GM19467 (cell line): ENCODE data around the gene PRKN.

ENCODE experiments used
- ATAC-seq: cut with Tn5 transposase; IDR thresholded peaks from one replicate; pipeline ENCODE4 v1.9.1; 2021; ENCODE audit warnings: mild to moderate bottlenecking, moderate library complexity; ENCODE audit not compliant: unreplicated experiment

Gene PRKN

DNA sequence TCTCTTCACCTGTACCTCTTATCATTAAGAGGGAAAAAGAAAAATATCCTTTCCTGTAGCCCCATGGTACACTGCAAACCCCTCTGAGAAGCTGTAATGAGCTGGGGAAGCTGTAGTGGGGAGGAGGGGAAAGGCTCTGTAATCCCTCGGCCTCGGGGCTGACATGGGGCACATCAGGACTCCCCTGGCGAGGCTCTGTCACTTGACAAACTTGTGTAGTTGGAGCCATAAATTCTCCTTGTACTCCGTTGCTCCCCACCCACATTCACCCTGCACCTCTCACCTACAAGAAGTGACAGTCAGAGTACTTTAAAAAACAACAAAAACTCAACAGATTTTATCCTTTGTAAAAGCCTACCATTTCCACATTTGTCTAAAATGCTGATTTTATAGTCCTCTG lies 978.0 kb downstream of the PRKN start:
- ATAC-seq: no peak

DNA sequence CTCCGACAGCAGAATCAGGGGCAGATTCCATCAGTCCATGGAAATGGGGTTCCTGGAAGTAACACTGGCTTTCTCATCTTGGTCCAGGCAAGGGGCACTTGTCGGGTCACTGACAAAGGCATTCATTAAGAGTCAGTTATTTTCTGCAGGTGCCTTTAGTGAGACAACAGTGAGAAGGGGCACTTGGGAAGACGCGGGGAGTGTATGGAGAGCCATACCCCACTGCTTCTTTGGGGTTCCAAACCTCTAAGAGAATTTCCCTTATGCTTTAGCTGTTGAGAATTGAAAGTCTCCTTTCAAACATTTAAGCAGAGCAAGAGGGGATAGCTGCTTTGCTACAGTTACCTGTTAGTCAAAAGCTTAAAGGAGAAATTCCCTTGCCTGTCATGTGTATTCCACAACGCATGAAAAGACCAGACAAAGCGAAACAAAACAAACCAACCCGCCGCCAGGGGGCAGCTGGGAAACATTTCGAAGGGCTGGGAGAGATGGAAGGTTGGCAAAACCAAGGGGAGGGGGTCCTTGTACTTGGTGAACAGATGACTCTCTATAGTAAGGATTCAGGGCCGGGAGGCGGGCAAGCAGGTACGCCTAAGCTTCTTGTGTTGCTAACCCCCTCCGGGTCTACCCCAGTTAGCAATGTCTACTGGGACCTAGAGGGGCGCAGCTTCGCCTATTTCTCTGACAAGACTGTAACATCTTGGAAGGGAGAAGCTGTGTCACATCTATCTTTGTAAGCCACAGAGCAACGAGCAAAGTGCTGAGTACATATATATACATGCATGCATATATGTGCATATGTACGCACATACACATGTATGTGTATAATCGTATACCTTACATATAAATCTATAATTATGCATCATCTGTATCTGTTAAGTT lies 978.8 kb downstream of the PRKN start:
- no peak for ATAC-seq

DNA sequence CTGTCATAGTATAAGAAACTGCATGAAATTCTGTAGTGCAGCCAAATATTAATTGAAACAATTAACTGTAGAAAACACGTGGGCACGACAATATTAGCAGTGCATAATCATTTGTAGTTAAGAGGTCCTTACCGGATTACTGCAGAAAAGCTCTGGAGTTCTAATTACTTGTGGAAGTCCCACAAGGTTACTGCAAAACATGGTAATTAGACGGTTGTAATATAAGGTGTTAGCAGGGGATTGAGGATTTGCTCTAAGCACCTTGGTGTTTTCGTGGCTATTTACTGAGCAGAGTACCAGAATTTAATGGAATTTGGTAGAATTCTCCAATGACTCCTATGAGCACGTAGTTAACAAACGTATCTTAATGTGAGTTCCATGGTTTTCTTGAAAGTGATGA lies 980.1 kb downstream of the PRKN start:
- no peak for ATAC-seq

DNA sequence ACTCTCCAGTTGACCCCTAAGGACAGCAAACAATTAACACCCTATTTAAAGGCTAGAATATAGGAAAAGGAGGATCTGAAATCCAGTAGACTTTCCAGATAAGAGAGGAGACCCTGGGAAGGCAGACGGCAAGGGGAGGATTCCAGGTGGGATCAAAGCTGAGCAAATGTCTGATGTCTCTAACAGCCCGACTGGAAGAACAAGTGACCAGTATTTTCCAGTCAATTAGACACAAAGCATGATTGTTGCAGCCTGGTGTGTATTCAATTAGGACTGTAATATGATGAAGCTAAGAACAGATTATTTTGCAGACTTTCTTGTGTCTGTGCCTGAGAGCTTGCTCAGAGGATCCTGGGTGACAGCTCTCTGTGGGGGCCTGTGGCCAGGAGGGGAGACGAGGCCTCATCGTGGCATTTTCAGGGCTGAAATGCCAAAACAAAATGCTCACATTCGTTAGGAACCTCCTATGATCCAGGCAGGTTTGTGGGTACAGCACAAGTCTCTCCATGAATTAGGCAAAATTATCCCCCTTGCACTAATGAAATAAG lies 981.9 kb downstream of the PRKN start:
- ATAC-seq: no peak

DNA sequence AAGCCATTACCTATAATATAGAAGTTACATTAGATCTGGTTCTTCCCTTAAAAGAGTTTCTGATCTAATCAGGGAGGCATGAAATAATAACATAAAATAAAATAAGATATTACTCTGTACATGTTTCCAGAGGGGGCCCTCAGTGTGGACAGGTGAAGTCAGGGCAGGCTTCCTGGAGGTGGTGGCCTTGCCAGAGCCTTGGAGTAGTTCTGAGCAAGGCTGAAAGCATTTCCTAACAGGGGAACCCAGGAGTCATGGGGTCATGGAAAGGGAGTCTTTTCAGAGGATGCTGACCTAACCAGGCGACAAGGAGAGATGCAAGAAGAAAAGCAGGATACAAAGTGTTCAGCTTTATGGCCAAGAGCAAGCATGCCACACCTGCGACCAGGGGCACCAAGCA lies 982.4 kb downstream of the PRKN start:
- no peak for ATAC-seq

DNA sequence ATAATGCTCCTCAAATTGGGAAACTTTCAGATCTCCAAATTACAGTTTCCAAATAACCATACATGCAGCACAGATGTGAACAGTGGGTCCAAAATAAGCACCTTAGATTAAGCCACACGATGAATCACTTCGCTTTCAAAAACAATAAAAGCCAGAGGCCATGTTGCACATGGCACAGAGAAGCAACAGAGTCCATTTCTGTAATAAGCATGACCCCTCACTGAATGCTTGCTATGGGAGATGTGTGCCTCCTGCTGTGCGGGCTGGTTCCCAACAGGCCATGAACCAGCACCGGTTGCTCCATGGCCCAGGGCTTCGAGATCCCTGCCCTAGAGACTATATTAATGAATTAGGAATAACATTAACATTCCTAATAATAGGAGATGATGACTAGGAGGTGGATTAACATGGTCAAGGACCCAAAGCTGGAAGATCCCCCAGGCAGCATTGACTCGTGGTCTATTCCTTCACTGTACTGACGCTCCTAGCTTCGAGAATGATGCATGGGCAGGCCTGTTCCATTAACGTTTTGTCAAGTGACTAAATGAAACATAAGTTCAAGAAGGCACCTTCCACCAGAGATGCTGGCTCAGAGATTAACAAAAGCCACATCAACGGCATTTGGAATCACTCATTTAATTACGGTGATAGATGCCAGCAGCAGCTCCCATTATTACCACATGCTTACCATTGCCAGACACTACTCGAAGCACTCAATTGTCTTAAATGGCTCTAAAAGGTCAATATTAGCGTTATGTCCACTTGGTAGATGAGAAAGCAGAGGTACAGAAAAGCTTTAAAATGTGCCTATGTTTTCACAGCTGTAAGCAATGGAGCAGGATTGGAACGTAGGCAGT lies 983.1 kb downstream of the PRKN start:
- ATAC-seq: no peak

DNA sequence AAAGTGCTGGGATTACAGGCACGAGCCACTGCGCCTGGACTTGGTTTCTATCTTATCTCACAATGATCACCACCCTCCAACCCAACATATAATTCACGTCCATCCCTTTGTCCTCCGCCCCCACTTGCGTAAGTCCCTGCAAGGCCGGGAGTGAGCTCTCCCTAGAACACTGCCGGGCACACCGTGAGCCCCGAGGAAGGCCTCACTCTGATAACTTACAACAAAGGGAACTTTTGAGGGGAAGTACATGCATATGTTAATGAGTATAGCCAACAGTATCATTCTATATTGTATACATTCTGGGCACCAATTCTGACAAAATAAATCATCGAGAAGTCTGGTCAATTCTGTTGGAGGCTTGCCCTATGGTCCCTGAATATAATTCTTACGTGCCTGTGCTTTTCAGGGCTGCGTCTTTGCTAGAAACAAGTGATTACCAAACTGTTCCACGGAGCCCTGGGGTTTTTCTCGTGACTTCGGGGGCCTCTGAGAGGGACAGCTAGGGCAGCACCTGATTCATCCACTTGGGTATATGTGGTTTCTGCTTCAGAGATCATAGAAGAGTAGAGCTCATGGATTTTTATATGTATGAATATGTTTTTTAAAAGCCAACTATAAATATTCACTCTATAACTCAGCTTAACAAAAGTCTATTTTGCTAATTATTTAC lies 983.9 kb downstream of the PRKN start:
- no peak for ATAC-seq

DNA sequence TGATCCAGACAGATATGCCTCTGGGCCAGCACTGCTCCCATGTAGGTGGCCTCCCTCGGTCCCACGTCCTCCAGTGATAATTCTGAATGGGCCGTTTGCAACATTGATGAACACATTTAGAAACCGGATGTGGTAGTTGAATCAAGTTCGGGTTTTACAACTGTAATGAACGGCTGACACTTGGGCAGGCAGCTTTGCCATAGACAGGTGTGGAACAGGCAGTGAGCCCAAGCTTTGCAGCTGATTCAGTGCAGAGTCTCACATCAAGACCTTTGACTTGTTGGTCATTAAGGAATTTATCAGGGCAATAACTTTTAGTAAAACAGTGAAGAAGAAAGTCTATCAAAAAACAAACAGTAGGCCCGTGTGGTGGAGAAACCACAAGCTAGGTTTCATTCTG lies 987.1 kb downstream of the PRKN start:
- no peak for ATAC-seq

DNA sequence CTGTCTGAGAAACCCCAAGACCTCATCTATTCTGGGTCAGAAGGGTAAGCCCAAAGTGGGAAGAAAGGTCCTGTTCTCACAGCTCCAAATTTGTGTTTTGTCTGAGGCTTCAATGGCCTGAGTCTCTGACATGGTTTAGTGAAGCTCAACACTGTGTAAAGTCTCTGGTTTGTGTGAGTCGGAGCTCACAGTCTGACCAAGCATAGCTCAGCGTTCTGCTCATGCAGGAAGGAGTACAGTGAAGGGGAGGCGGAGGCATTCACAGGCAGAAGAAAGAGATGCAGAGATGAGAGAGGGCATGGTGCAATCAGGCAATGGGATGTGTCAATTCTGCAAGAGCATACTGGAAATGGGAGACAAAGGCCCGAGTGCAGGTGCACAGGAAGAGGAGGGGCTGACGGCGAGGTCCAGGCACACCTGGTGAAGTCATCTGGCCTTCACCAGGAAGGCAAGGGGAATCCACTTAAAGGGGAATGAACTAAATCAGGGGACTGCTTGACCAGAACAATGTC lies 990.7 kb downstream of the PRKN start:
- no peak for ATAC-seq

DNA sequence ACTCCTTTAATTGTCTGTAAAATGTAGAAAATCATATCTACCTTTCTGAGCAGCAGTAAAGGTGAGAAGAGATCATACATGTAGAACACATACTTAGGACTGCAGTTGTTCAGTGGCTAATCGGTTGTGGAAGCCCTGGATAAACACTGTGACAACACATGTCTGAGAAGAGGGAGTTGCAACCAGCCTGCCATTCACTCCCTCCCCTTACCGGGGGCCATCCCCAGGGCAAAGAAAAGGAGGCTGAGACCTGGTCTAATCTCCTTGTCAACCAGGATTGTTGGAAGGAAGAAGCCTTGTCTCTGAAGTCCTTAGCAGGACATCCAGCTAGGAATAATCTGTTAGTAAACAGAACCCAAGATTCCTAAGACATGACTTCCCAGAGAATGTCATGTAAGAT lies 991.2 kb downstream of the PRKN start:
- ATAC-seq: no peak

DNA sequence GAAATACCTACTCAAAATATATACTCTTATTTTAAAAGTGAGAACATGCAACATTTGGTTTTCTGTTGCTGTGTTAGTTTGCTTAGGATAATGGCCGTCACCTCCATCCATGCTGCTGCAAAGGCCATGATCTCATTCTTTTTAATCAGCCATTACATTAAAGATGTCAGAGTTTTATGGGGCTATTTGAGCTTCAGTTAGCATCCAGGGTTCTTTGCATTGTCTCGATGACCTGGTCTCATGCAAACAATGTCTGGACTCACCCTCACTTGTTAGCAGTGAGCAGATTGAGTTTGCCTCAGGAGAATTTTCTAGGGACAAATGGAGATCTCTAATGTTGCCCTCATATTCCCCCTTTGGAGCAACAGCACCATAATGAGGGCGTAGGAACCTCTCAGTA lies 995.0 kb downstream of the PRKN start:
- ATAC-seq: no peak

DNA sequence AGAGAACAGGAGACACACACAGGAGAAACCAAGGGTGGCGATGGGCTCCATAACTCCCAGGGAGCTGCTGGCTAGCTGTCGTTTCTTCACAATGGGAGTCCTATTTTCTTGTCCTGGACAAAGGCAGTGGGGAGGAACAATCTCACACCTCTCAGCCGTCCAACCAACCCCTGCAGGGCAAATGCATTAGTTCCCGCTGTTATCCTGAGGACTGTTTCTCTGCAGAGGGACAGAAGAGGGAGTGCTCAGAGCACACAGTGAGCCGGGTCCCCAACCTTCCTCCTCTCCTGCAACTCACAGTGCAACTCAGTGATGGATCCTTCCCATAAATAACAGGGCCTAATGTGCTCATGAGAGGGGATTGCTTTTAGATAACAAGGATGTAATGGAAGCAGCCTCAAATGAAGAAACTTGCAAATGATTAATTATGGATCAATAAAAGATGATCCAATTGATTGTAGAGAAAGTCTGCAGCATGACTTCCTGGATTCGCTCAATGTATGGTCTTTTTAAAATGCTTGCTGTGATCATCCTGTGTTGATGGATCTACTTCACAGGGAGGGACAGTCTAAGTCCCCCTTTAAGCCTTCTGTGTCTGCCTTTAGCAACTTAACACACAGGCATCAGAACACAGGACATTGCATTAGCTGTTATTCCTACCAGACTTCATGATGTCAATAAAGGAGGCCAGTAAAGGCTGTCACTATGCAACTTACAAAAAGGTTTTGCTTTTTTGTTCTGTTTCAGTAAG lies 1000.3 kb downstream of the PRKN start:
- no peak for ATAC-seq

DNA sequence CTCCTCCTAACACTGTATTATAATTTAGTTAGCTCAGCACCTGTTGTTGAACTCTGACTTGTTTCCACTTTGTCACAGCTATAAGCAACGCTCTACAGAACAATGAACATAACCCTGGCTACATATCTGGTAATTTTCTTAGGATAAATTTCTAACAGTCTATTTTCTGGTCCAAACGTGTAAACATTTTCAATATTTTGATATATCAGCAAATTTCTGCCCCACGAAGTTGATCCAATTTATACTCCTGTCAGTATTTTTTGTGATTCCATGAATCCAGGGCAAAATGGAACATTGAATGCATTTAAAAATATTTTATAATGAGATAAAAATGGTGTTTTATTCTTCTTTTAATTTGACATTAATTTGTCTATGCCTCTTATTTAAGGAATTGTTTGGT lies 1005.2 kb downstream of the PRKN start:
- no peak for ATAC-seq

DNA sequence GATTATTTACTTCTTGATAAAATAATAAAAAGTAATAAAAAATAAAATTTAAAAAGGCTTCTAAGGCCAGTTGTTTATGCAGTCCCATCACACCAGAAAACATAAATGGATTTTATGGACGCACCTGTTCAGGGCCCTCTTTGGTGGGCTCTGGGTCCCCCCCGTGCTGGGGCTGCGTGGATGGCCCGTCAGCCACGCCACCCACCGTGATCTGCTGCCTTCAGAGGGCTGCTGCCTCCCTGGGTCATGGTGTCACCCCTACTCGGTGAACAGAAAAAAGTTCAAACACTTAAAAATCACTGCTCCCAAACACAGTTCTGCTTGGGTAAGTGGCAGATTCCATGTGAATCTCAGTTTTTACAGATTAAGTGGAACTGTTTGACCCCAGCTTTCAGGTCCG lies 1006.1 kb downstream of the PRKN start:
- ATAC-seq: no peak

DNA sequence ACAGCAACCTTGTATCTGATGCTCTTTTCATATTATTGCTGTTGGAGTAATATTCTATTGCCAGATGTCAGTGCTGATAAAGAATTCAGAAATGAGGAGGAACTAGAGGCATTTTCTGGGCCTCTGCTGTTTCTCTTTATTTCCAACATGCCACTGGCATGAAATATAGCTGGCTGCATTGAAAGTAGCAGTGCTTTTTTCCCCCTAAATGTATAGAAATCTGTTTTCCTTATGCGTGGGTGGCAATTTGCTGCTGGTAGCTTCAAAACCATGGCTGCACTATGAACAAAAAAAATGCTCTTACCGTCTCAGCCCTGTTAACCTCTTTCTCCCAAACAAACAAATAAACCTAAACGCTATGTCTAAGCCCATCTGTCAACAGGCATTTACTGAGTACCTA lies 1011.4 kb downstream of the PRKN start:
- no peak for ATAC-seq

DNA sequence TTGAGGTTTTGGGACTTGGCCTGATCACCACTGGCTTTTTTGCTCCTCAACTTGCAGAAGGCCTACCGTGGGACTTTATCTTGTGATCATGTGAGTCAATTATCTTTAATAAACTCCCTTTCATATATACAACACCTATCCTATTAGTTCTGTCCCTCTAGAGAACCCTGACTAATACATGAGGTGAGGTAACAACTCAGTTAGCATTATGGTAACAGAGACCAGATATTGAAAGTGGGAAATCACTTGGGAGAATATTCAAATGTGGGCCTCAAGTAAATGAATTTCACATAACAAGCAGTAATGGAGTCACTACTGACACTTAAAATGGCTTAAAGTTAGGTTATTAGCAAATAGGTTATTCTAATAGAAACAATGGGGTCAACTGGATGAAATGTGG lies 1015.6 kb downstream of the PRKN start:
- ATAC-seq: no peak

DNA sequence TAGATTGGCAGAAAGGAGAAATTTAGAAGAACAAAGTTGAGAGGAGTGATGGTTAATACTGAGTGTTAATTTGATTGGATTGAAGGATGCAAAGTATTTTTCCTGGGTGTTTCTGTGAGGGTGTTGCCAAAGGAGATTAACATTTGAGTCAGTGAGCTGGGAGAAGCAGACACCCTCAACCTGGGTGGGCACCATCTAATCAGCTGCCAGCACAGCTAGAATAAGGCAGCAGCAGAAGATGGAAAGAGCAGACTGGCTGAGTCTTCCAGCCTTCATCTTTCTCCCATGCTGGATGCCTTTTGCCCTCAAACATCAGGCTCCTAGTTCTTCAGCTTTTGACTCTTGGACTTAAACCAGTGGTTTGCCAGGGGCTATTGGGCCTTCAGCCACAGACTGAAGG lies 1016.1 kb downstream of the PRKN start:
- ATAC-seq: no peak

DNA sequence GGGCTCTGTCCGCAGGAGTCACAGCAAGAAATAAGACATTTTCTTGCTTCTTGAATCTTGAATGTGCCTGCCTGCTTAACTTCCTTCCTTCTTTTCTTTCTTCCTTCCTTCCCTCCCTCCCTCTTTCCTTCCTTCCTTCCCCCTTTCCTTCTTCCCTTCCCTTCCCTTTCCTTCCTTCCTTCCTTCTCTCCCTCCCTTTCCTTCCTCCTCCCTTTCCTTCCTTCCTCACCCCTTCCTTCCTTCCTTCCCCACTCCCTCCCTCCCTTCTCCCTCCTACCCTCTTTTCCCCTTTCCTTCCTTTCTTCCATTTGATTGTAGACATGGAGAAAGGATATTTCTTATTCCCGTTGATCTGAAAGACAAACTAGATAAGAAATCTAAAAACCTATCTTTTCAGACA lies 1016.9 kb downstream of the PRKN start:
- no peak for ATAC-seq

DNA sequence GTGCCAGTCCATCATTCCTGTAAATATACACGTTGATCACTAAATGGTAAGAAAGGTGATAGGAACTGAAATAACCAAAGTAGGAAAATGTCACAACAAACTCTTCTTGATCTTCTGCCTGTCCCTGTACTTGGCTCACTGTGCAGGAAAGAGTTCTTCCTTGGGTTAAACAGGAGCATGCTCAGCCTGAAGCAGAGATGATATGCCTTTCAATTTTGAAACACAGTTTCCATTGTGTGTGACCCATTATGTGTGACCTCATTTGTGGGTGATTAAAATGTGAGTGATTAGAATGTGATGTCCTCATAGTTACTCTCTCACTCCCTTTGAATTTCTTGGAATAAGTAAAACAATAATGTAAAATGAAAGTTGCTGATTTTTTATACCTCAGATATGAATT lies 1026.5 kb downstream of the PRKN start:
- no peak for ATAC-seq

DNA sequence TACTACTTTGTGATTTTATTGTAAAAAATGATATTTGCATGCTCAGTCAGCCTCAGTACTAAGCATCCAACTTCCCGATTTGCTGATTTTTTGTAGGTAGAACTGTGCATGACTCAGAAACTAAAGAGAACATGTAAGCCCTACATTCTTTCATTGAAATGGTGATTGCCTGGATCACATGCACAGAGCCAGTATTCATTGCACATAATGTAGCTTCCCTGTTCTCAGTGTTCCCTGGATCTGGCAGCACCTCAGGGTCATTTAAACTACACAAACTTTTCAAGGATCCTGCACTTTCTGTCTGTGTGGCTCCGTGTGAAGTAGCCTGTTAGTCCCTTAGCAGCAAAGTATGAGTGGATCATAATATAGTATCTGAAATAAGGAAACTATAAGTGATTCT lies 1030.8 kb downstream of the PRKN start:
- no peak for ATAC-seq
